CD4-positive, alpha-beta T cell treated with Interleukin-17A for 4 hours (primary cell): ENCODE data around the gene CCDC183.
A peak's percentile ranks its signal among the peaks of the same experiment; 100 is the strongest.
"Not testable (repeated sequence)": the region's sequence is repeated elsewhere in the genome, so short reads cannot be mapped to it uniquely, and the experiment has no call there.

Experiments
- DNase-seq: peaks from one replicate; pipeline ENCODE4 v3.0.0-alpha.2; 2020; ENCODE audit warnings: mixed read lengths

CCDC183 gene

GRCh38 chr9:136803009-136803550 lies 6.9 kb downstream of the CCDC183 start:
- not testable (repeated sequence) for DNase-seq

GRCh38 chr9:136803551-136804508 lies 7.7 kb downstream of the CCDC183 start:
- DNase-seq = no peak

- no peak for DNase-seq
Measured at GRCh38 chr9:136804509-136805206, 8.5 kb downstream of the CCDC183 start.

- no peak for DNase-seq
Measured at GRCh38 chr9:136805207-136805740, 9.1 kb downstream of the CCDC183 start.

GRCh38 chr9:136806067-136806466 lies 9.9 kb downstream of the CCDC183 start:
- no peak for DNase-seq

GRCh38 chr9:136806631-136807201 lies 10.6 kb downstream of the CCDC183 start:
- DNase-seq = no peak

- peak; percentile 84 for DNase-seq
Measured at GRCh38 chr9:136807281-136808074, 11.3 kb downstream of the CCDC183 start, which contains the start of gene RABL6. RABL6 (plus strand) TSS chr9:136807948; CDS start chr9:136808197, 249 bp downstream.

- DNase-seq = peak; percentile 66
Measured at GRCh38 chr9:136808075-136808805, 12.1 kb downstream of the CCDC183 start.

- no peak for DNase-seq
Measured at GRCh38 chr9:136808806-136809158, 12.6 kb downstream of the CCDC183 start.

- no peak for DNase-seq
Measured at GRCh38 chr9:136814725-136815421, 18.7 kb downstream of the CCDC183 start.

- DNase-seq = no peak
Measured at GRCh38 chr9:136815422-136815782, 19.3 kb downstream of the CCDC183 start.

- DNase-seq = no peak
Measured at GRCh38 chr9:136820971-136821825, 25.1 kb downstream of the CCDC183 start.

GRCh38 chr9:136821826-136822544 lies 25.8 kb downstream of the CCDC183 start:
- DNase-seq = no peak

GRCh38 chr9:136823136-136824046 lies 27.3 kb downstream of the CCDC183 start:
- DNase-seq = no peak

- no peak for DNase-seq
Measured at GRCh38 chr9:136824496-136825225, 28.5 kb downstream of the CCDC183 start.

- no peak for DNase-seq
Measured at GRCh38 chr9:136825295-136826187, 29.4 kb downstream of the CCDC183 start.
